CD1c-positive myeloid dendritic cell (primary cell): ENCODE measurements around the gene LIMK1.
A peak's percentile ranks its signal among the peaks of the same experiment; 100 is the strongest.
"Not testable (repeated sequence)": the region's sequence is repeated elsewhere in the genome, so short reads cannot be mapped to it uniquely, and the experiment has no call there.

Experiments used
- DNase-seq: peaks from one replicate; pipeline ENCODE4 v3.0.0-alpha.2; 2016; ENCODE audit errors: extremely low spot score

The LIMK1 gene

DNA sequence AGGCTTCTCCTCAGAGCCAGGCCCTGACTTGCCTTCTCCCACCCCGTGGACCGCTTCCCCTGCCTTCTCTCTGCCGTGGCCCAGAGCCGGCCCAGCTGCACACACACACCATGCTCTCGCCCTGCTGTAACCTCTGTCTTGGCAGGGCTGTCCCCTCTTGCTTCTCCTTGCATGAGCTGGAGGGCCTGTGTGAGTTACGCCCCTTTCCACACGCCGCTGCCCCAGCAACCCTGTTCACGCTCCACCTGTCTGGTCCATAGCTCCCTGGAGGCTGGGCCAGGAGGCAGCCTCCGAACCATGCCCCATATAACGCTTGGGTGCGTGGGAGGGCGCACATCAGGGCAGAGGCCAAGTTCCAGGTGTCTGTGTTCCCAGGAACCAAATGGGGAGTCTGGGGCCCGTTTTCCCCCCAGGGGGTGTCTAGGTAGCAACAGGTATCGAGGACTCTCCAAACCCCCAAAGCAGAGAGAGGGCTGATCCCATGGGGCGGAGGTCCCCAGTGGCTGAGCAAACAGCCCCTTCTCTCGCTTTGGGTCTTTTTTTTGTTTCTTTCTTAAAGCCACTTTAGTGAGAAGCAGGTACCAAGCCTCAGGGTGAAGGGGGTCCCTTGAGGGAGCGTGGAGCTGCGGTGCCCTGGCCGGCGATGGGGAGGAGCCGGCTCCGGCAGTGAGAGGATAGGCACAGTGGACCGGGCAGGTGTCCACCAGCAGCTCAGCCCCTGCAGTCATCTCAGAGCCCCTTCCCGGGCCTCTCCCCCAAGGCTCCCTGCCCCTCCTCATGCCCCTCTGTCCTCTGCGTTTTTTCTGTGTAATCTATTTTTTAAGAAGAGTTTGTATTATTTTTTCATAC lies 38.0 kb downstream of the LIMK1 start:
- no peak for DNase-seq

DNA sequence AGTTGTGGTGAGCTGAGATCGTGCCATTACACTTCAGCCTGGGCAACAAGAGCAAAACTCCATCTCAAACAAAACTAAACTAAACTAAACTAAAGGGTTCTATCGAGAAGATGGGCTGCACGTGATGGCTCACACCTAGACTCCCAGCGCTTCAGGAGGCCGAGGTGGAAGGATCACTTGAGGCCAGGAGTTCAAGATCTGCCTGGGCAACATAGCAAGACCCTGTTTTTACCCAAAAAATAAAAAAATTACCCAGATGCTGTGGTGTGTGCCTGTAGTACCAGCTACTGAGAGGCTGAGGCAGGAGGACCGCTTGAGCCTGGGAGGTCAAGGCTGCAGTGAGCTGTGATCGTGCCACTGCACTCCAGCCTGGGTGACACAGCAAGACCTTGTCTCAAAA lies 40.3 kb downstream of the LIMK1 start:
- DNase-seq: not testable (repeated sequence)

DNA sequence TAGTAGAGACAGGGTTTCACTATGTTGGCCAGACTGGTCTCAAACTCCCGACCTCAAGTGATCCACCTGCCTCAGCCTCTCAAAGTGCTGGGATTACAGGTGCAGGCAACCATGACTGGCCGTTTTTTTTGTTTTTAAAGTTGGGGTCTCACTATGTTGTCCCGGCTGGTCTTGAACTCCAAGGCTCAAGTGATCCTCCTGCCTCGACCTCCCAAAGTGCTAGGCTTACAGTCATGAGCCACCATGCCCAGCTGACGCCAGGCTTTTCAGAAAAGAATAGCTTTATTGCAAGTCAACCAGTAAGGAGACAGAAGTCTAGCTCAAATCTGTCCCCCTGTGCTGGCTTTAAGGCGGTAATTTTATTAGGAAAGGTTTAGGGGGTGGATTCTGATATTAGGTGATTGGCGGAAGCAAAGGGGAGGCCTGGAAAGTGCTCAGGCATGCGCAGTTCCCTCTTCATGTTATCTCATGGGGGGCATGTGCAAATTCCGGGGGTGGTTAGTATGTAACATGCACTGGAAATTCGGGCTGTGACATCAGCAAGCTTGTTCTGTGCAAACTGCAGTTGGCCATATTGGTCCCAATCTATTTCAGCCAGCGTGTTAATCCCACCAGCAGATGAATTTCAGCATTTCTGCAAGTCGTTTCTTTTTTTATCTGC lies 42.7 kb downstream of the LIMK1 start:
- DNase-seq: no peak

DNA sequence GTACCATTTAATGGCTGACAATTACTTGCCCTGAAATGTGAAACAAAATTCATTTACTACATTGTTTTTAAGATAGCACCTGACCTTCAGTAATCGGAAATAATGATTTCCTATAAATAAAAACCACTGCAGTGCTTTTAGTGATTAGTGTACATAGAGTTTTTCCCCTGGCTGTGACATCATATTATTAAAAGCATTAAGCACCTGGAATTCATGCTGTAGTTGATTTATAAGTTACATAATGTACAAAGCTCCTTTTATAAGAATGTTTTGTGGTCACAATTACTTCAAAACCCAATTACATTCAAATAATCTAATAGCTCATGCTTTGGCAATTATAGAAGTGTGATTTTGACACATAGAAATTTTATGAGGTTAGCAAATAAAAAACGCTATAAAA lies 46.3 kb downstream of the LIMK1 start:
- DNase-seq: no peak

DNA sequence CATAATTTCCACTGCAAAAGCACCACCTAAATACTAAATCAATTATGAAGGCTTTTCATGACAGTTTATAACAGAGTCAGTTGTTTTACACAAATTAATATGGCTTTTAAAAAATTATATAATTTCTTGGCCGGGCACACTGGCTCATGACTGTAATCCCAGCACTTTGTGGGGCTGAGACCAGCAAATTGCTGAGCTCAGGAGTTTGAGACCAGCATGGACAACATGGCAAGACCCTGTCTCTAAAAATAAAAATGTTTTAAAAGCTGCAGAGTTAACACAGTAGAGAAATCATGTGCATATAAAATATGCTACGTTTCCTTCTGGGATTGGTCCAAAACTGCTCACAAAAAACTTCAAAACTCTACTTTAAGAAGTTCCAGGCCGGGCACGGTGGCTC lies 46.9 kb downstream of the LIMK1 start:
- DNase-seq: no peak

DNA sequence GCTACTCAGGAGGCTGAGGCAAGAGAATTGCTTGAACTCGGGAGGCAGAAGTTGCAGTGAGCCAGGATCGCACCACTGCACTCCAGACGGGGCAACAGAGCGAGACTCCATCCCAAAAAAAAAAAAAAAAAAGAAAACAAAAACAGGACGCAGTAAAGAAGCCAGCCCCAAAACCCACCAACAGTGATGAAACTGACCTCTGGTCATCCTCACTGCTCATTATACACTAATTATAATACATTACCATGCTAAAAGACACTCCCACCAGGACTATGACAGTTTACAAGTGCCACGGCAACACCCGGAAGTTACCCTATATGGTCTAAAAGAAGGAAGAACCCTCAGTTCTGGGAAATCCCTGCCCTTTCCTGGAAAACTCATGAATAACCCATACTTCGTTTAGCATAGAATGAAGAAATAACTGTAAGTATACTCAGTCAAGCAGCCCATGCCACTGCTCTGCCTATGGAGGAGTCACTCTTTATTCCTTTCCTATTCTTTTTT lies 50.6 kb downstream of the LIMK1 start:
- DNase-seq: peak; percentile 96

DNA sequence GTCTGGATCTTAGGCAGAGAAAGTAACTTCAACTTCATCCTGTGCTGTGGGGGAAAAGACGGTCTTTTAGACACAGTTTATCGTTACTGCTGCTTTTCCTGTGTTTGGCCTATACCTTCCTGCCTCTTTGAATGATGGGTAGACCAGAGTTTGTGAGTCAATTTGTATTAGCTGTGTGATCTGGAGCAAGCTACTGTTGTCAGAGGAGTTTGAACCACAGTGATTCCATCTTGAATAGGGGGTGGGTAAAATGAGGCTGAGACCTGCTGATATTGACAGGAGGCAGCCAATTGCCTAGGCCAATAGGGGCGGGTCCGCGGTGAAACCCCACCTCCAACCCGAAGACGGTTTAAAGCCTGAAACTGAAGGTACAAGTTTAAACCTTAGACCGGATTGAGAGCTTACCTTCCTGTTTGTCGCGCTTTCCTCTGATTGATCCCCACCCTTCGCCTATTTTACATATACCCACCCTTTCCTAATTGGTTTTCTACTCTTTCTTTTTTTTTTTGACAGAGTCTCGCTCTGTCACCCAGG lies 54.8 kb downstream of the LIMK1 start:
- DNase-seq: no peak

DNA sequence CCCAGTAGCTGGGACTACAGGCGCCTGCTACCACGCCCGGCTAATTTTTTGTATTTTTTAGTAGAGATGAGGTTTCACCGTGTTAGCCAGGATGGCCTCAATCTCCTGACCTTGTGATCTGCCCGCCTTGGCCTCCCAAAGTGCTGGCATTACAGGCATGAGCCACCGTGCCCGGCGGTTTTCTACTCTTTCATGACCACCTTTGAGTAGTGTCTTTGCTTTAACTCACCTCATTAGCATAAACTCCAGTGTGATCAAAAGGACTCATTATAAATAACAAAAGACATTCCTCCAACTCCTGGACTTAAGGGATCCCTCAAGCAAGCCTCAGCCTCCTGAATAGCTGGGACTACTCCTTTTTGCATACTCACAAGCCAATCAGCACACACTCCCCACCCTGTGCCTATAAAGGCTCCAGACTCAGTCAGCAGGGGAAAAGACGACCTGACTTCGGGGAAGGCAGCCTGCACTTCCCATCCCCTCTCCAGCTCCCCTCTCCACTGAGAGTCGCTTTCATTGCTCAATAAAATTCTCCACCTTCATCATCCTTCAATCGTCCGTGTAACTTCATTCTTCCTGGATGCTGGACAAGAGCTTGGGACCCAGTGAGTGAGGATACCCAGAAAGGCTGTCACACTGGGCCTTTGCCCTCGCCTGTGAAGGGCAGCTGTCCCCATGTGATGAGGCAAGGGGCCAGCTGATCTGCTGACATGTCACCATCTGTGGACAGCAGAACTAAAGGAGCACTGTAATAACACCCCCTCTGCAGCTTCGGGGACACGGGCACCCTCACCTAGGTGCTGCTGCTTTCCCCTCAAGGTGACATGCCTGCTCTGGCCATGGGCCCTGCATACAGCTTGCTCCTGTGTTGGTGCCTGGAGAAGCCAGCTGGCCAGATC lies 55.6 kb downstream of the LIMK1 start:
- no peak for DNase-seq

DNA sequence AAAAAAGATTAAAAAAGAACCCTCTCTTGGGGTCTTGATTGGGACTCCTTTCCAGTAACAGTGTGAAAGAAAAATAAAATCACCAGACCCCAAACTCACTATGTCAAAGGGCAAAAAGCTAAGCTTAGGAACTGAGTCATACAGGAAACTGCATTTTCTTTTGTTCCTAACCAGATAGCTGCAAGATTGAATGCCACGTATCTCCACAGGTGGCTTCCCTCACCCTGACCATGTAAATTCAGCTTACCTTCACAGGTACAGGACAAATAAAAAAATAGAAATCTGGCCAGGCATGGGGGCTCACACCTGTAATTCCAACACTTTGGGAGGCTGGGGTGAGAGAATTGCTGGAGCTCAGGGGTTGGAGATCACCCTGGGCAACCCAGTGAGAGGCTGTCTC lies 58.1 kb downstream of the LIMK1 start:
- DNase-seq: no peak

DNA sequence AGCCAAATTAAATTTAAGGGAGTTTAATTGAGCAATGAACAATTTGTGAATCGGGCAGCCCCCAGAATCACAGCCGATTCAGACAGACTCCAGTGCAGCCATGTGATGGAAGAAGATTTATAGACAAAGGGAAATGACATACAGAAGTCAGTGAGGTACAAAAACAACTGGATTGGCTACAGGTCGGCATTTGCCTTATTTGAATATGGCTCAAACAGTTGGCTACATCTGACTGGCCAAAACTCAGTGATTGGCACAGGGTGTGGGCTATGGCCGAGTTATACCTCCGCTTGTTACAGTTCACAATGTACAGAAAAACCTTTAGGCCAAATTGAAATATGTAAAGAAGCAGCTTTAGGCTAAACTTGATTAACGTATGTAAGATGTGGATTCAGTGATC lies 59.8 kb downstream of the LIMK1 start:
- no peak for DNase-seq

DNA sequence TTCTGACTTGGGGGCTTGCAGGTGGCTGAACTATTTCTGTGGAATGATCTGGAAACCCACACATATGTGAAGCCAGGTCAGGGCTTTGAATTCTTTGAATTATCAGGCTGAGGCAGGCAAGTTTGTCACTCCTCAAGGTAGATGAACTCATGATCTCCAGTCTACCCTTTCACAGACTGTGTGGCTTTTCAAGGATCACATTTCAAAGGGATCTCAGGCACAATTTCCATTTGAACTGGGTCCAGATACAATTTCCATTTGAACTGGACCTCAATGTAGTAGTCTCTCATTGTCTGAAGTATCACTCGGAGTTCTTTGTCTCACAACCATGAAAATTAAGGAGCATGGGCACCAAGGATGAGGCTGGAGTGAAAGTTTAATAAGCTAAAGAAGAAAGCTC lies 64.9 kb downstream of the LIMK1 start:
- DNase-seq: no peak

DNA sequence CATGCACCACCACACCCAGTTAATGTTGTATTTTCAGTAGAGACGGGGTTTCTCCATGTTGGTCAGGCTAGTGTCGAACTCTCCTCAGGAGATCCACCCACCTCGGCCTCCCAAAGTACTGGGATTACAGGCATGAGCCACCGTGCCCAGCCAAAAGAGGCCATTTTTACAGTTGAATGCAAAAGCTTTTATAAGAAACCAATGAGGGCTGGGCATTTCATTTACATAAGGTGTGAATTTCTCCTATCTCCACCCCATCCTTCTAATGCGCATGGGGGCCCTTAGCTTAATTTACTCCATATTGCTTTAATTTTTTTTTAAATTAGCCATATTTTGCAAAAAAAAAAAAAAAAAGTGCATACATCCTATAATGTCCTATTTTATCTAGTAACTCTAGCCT lies 65.5 kb downstream of the LIMK1 start:
- DNase-seq: no peak

DNA sequence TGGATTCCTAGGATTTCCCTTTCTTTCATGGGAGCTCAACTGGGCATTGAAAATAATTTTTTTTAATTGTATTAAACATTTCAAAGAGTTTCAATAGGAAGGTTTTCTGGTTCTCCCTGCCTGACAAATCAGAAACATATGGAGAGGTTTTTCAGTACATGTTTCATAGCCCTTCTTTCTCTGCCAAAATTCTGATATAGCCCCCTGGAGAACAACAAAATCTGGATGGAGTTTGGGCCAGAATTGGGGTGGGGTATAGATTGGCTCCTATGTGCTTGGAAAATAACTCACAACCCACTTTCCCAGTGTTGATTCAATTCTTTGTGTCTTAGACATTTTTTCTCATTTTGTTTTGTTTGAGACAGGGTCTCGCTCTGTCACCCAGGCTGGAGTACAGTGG lies 66.0 kb downstream of the LIMK1 start:
- DNase-seq: no peak

DNA sequence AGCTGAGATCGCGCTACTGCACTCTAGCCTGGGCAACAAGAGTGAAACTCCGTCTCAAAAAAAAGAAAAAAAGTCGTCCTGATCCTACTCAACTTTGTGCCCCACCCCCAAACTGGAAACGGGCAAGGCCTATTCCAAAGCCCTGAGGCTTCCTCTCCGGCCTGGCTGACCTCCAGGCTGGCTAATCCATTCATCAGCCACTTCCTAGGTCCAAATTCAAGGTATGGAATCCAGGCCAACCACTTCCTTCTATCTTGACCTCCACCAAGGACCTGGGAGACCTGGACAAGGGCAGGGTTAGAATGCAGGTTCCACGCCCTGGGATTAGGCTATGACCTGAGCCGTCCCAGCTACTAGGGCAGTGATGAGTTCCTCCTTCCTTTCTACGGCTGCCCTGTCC lies 70.1 kb downstream of the LIMK1 start:
- DNase-seq: no peak

DNA sequence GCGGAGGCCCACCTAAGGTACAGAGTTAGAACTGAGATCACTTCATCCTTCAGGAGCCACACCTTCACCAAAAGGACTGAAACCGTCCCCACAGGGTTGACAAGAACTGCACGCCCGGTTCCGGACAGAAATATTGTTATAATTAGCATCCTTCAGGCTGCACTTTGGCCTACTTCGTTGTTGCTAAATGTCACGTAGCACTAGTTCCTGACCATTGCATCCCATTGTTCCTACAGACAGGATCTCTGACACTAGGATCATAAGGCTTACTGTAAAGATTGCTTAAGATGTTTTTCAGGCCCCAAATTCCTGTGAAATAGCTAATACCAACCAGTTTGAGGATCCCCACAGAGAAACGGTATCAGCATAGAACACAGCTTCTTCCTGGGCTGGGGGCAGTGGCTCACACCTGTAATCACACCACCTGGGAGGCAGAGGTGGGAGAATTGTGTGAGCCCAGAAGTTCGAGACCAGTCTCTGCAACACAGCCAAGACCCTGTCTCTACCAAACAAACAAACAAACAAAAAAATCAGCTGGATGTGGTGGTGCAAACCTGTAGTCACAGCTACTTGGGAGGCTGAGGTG lies 72.3 kb downstream of the LIMK1 start:
- no peak for DNase-seq

DNA sequence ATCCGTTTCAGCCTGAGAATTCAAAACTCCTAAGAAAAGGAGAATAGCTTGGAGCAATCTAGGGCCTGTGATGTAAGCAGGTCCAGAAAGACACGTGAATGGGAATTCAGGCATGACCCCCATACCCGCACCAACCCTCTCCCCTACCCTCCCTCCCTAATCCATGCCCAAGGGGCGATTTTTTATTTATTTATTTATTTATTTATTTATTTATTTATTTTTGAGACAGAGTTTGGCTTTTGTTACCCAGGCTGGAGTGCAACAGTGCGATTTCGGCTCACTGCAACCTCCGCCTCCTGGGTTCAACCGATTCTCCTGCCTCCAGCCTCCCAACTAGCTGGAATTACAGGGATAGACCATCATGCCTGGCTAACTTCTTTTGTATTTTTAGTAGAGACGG lies 74.0 kb downstream of the LIMK1 start:
- no peak for DNase-seq

DNA sequence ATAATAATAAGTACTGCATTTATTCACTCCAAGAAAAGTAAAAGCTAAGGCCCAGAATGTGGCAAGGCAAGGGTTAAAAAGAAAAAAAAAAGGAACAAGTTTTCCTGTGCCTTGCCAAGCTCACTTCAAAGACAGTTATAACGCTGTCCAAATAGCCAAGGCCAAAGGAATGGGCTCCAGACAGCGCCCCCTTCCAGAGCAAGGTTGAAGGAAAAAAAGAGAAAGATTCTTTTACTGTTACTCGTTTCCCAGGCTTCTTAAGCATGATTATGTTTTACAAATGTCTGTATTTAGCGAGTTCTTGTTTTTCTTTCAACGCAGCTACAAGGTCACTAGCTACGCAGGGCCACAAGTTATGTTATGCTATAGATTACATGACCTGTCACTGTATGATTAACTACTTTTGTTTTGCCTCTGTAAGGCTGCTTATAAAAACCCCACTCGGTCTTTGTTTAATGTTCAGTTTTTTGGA lies 81.4 kb downstream of the LIMK1 start:
- DNase-seq: no peak

DNA sequence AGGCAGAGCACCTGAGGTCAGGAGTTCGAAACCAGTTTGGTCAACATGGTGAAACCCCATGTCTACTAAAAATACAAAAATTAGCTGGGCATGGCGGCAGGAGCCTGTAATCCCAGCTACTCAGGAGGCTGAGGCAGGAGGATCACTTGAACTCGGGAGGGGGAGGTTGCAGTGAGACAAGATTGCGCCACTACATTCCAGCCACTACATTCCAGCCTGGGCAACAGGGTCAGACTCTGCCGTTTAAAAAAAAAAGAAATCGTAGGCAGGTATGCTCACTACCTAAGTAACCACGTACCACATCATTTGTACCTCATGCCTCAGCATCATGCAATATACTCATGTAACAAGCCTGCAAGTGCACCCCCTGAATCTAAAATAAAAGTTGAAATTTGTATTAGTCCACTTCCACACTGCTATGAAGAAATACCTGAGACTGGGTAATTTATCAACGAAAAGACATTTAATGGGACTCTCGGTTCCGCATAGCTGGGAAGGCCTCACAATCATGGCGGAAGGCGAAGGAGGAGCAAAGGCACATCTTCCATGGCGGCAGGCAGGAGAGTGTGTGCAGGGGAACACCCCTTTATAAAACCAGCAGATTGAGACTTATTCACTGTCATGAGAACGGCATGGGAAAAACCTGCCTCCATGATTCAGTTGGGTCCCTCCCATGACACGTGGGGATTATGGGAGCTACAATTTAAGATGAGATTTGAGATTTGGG lies 82.4 kb downstream of the LIMK1 start:
- no peak for DNase-seq

DNA sequence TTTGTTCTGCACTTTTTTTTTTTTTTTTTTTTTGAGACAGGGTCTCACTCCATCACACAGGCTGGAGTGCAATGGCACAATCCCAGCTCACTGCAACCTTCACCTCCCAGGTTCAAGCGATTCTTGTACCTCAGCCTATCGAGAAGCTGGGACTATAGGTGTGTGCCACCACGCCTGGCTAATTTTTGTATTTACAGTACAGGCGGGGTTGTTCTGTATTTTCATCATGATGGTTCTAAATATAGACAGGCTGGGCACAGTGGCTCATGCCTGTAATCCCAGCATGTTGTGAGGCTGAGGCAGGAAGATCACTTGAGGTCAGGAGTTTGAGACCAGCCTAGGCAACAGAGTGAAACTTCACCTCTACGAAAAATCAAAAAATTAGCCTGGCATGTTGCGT lies 83.7 kb downstream of the LIMK1 start:
- DNase-seq: not testable (repeated sequence)
